Spleen (tissue), 7 donors: ENCODE results near the gene NCF2.

Experiments
- POLR2A ChIP-seq, 3 donors: fragments of 450-650 bp; IDR thresholded peaks; one replicate each; pipeline ENCODE4 v1.5.1; 2017; ENCODE audit warnings: antibody characterized with exemption in 3 of 3, mild to moderate bottlenecking in 1 of 3
- POLR2AphosphoS5 ChIP-seq, 3 donors: sonication (generic); formaldehyde crosslinking; IDR thresholded peaks; one replicate each; pipeline ENCODE4 v1.5.1; 2017; ENCODE audit warnings: antibody characterized with exemption in 3 of 3
- TF ChIP-seq, protein P1 (sequence below), 11 experiments: fragments of 200-600 bp in 7 of 11; fragments of 450-650 bp in 4 of 11; sonication (generic) in 4 of 11; IDR thresholded peaks in 8 of 11; conservative IDR thresholded peaks in 3 of 11; 1 replicate in 7 of 11; 2 replicates in 4 of 11; pipeline versions ENCODE4 v1.4.0 to v1.8.0; 2016 to 2021; ENCODE audit warnings: antibody characterized with exemption in 11 of 11, inconsistent platforms in 4 of 11, mild to moderate bottlenecking in 1 of 11
- donor health status: DM: no; HTN: no; CAD: no; lungs with moderate emphysema.
- donor health status: DM: no; HTN: no; CAD: no.
- donor health status: DM: no; HTN: no; CAD: no.

DNA sequence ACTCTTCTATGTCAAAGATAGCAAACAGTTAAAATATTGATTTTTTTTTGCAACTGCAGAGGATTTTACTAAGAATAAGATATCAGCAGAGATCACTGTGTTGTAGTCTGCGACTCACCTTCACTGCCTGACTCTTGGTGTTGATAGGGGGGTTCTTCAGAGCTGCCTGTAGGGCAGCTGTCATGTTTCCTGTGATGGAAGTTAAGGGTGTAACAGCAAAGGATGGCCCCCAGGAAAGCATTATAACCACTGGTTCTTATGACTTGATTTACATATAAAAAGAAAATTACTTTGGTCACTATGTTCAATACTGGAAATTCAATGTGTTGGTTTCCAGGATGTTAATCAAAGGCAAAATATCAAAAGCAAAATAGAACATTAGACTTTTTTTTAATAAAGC is 42.7 kb upstream of the NCF2 start:
- TF ChIP-seq POLR2A (IDR thresholded peaks at IDR 0.05) (no peak), POLR2AphosphoS5 (IDR thresholded peaks at IDR 0.05) (no peak)
- TF ChIP-seq, protein P1, sequence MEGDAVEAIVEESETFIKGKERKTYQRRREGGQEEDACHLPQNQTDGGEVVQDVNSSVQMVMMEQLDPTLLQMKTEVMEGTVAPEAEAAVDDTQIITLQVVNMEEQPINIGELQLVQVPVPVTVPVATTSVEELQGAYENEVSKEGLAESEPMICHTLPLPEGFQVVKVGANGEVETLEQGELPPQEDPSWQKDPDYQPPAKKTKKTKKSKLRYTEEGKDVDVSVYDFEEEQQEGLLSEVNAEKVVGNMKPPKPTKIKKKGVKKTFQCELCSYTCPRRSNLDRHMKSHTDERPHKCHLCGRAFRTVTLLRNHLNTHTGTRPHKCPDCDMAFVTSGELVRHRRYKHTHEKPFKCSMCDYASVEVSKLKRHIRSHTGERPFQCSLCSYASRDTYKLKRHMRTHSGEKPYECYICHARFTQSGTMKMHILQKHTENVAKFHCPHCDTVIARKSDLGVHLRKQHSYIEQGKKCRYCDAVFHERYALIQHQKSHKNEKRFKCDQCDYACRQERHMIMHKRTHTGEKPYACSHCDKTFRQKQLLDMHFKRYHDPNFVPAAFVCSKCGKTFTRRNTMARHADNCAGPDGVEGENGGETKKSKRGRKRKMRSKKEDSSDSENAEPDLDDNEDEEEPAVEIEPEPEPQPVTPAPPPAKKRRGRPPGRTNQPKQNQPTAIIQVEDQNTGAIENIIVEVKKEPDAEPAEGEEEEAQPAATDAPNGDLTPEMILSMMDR (IDR thresholded peaks at IDR 0.05 in 8 of 11, conservative IDR thresholded peaks at IDR 0.05 in 3 of 11) = no peak
